GM18951 (cell line): Measurements from ENCODE around the gene CORO6.

Experiments
- POLR2A ChIP-seq: IDR thresholded peaks from 4 replicates; pipeline ENCODE4 v1.6.1; 2011; ENCODE audit warnings: mild to moderate bottlenecking; ENCODE audit not compliant: insufficient read length, insufficient read depth; ENCODE audit errors: extremely low read depth
- in situ Hi-C: fragments of 300-500 bp; cut with MboI; formaldehyde crosslinking; loops from one replicate; pipeline ENCODE4 v1.12.0; 2022; ENCODE audit warnings: low sequenced_read_pairs, mixed read lengths, inconsistent platforms; ENCODE audit not compliant: unreplicated experiment

The CORO6 gene

GRCh38 chr17:29595107-29595942 lies 27.4 kb downstream of the CORO6 start:
- TF ChIP-seq POLR2A: no peak
- in situ Hi-C loops: no loop called here

GRCh38 chr17:29594519-29595090 lies 28.1 kb downstream of the CORO6 start:
- no peak for TF ChIP-seq POLR2A
- in situ Hi-C loops: no loop called here

GRCh38 chr17:29593591-29594518 lies 28.9 kb downstream of the CORO6 start:
- in situ Hi-C loops: no loop called here
- TF ChIP-seq POLR2A: no peak

GRCh38 chr17:29592850-29593551 lies 29.7 kb downstream of the CORO6 start, which contains the start of gene ANKRD13B:
TSS of gene ANKRD13B (plus strand) at chr17:29593132. CDS start at chr17:29593622, 490 bp downstream.
- in situ Hi-C loops: no loop called here
- TF ChIP-seq POLR2A: no peak

- in situ Hi-C loops: no loop called here
Observed at GRCh38 chr17:29591737-29592608, 30.7 kb downstream of the CORO6 start.

GRCh38 chr17:29591146-29591736 lies 31.5 kb downstream of the CORO6 start:
- peak; percentile 8 for TF ChIP-seq POLR2A
- in situ Hi-C loops: no loop called here

More at GRCh38 chr17:29591737-29592608, 30.7 kb downstream of the CORO6 start:
- no peak for TF ChIP-seq POLR2A

- no peak for TF ChIP-seq POLR2A
- in situ Hi-C loops: no loop called here
Observed at GRCh38 chr17:29590411-29591145, 32.1 kb downstream of the CORO6 start.

- peak; percentile 73 for TF ChIP-seq POLR2A
- in situ Hi-C loops: no loop called here
Observed at GRCh38 chr17:29589524-29590410, 32.9 kb downstream of the CORO6 start, which contains the start of gene GIT1. TSS of gene GIT1 (minus strand) at chr17:29589648. CDS start at chr17:29589378, 270 bp downstream.

GRCh38 chr17:29588562-29589411 lies 33.9 kb downstream of the CORO6 start:
- no peak for TF ChIP-seq POLR2A
- in situ Hi-C loops: no loop called here

GRCh38 chr17:29588017-29588561 lies 34.6 kb downstream of the CORO6 start:
- TF ChIP-seq POLR2A: no peak
- in situ Hi-C loops: no loop called here
